NCI-H2227 (cell line): Measurements from ENCODE around the gene ITGB1.

Experiments
- DNase-seq: peaks from one replicate; lab custom pipeline; 2025; ENCODE audit not compliant: unreplicated experiment; lab: John Stamatoyannopoulos, UW

The ITGB1 gene

DNA sequence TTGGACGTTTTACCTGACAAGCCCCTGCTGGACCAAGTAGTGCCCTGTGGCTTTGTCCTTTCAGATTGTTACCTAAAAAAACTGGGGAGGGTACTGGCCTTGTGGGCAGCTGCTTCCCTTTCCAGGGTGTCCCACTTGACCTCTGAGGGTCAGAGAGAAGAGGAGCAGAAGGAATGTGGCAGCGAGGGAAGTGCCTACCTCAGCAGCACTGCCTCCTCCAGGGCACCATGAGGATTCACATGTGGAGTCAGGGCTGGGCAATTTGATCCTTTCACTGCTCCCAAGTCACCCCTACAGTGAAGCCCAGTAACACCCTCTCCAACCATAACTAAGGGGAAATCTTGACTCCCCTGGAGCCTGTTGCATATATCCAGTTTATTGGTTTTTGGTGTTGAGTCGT is 64.6 kb downstream of the ITGB1 start:
- no peak for DNase-seq

DNA sequence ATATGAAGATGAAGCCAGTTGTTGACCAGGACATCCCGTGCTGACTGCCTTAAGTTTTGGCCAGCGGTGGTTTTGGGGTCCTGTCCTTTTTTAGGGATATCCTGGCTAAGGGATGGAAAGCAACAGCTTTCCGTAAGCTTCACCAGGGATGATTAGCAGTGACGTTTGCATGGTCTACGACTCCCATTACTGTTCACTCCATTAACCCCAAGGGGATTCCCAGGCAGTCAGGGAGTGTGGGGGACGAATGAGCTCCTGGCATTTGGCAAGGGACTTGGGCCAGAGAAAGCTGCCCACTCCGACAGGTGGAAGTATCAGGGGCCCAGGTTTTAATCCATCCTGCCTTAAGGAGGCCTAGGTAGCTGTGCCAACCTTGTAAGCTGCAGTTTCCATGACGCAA is 66.8 kb downstream of the ITGB1 start:
- DNase-seq, result no peak

DNA sequence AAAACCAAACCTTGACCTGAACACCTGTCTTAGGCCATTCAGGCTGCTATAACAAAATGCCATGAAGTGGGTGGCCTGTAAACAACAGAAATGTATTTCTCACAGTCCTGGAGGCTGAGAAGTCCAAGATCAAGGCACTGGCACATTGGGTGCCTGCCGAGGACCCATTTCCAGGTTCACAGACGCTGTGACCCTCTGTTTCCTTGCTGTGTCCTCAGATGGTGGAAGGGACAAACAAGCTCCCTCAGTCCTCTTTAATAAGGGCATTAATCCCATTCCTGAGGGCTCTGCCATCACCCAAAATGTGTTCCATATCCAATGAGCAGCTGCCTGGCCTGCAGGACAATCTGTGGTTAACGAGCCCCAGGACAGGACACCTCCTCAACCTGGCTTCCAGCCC is 67.6 kb downstream of the ITGB1 start:
- DNase-seq, result no peak

DNA sequence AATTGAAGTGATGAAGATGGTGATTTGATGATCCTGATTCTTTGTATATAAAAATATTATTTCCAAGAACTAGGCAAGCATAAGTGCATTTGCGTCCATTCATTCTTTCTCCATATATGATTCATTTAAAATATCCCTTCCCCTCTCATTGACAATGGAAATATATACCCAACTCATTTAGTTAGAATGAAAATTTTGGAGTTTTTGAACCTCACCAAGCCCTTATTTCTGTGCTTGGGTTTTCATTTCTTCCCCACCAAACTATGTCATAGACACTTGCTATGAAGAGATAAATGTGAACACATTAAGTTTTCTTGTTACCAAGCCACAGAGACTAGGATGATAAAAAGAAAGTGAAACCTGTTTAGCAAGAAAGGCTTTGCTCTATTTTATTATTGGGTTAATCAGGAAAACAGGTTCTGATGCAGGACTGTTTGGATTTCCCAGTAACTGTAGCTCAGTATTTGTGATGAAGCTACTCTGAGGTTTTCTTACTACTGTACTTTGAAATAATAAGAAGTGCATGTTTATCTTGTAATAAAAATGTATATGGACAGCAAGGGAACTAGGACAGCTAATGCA is 68.3 kb downstream of the ITGB1 start:
- no peak for DNase-seq

DNA sequence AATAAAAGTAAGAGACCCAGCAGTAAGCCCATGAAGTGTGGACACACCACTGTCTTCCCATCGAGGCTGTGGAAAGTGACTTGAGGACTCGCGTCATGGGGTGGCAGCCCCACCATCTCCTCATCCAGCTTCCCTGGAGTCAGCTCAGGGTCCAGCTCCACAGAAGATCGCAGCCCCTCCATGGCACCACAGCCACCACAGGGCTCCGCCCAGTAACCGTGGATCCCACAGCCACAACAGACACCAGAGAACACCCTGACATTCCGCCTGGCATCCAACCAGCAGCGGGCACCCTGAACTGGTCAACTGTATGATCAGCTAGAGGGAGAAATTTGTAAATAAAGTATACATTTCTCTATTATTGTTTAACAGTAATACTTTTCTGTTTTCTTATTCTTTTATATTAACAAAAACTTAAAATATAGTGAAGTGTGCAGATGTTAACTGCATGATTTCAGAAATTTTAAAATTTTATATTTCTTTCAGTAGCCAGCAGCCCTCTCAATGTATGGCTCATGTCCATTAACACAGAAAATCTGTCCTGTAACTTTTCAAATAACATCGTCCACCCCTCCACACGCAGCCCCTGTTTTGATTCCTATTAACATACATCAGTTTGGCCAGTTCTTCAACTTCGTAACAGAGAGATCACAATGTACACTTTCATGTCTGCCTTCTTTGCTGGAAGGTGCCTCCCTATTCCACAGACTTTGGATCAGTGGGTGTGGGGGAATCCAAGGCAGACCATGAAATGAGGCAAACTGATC is 69.7 kb downstream of the ITGB1 start:
- DNase-seq, result no peak

DNA sequence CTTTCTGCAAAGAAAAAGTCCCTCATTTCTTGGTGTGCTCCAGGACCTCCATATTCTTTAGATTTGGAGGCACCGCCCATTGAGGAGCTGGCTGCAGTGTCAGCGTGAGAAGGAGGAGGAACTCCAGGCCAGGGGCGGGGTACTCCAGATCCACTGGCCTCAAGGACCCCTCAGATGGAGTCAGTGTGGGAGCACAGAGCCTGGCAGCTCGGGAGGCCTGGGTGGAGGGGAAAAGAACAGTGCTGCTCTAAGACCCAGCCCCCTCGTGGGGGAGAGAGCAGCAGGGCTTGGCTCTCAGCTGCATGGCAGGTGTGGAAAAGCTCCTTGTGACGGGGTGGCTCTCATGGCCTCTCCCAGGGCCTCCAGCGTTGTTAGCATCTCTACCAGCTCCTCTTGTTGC is 70.5 kb downstream of the ITGB1 start:
- no peak for DNase-seq

DNA sequence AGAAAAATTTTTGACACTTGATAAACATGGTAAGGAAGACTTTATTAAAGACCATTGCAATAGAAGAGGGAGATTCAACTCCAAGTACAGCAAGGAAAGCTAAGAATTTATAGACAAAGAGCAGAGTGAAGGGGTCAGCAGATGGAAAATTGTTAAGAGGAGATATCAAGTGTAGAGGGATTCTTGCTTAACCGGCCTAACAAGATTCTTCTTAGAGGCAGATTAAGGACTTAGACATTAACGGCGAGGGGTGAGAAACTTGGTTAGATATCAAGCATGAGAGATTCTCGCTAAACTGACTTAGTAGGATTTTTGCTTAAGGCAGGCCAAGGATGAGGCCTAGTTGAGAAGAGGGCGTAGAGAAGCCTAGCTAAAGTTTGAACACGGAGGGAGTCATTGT is 76.0 kb downstream of the ITGB1 start:
- no peak for DNase-seq

DNA sequence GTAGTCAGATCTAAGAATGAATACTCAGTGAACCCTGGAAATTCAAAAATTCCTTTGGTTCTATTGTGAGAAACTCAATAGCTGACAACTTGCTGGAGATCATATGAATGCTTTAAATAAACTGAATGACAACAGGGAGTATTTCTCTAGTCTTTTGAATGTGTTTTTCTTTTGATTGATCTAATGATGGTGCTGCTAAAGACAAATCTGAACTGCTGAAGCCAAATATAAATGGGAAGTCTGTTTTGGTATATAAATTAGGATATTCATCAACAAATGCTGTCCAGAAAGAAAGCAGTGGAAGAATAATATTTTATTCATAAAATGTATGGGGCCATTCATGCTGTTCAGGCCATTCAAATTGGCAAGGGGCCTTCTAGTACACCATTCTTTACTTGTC is 79.4 kb downstream of the ITGB1 start:
- no peak for DNase-seq

DNA sequence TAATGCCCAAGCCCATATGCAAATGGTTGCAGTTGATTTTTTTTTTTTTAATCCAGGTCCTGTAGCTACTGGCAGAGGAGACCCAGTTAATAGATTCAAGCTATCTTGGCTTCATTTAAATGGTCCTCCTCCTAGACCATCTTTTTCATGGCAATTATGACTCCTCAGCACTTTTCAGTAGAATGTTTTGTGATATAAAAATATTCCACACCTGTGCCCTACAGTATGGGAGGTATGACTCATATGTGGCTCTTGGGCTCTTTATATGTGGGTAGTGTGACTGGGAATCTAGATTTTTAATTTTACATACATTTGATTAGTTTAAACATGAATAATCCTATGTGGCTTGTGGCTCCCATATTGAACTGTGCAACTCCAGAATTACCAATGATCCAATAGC is 80.1 kb downstream of the ITGB1 start:
- no peak for DNase-seq

DNA sequence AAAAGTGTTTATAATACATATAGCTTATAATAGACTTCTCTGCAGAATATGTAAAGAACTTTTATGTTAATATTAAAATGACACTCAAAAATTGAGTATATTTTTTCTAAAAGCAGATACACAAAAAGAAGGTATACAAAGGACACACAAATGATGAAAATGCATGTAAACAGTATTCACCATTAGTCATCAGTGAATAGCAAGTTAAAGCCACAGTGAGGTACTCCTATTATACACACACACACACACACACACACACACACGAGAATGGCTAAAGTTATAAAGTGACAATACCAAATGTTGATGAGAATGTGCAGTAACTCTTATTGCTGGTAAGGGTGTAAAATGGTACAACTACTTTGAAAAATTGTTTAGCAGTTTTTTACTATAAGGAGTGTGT is 92.9 kb downstream of the ITGB1 start:
- no peak for DNase-seq

DNA sequence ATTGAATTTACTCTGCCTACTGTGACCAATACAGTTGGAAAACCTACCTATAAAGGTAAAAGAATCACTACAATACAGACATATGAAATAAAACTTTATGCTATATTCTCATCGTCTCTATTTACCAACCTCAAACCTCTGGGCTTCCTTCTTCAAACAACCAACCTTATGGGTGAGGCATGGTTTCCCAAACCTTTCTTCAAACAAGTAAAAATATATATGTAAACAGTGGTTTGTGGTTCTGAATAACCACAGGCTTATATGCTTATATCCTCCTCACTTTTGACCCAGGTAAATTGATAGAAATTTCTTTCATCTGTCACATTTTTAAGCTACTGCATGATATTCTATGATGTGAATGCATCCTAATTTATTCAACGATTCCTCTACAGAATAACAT is 103.6 kb downstream of the ITGB1 start:
- DNase-seq, result no peak

DNA sequence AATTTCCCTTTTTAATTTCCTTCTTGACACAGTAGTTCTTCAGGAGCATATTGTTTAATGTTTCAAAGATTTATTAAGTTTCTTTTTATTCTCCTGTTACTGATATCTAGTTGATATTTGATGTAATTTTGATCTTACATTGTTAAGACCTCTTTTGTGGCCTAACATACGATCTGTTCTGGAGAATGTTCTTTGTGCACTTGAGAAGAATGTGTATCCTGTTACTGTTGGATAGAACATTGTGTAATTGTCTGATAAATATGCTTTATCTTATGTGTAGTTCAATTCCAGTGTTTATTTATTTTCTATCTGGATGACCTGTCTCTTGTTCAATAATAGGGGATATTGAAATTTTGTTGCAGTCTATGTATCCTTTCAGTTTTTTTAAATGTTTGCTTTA is 106.7 kb downstream of the ITGB1 start:
- no peak for DNase-seq
